NCI-H128 (cell line): ENCODE data around the gene FCGR2B.
"Not testable (repeated sequence)": the region's sequence is repeated elsewhere in the genome, so short reads cannot be mapped to it uniquely, and the experiment has no call there.

ENCODE experiments used
- DNase-seq: peaks from one replicate; lab custom pipeline; 2025; ENCODE audit not compliant: unreplicated experiment; lab: John Stamatoyannopoulos, UW

The FCGR2B gene

DNA sequence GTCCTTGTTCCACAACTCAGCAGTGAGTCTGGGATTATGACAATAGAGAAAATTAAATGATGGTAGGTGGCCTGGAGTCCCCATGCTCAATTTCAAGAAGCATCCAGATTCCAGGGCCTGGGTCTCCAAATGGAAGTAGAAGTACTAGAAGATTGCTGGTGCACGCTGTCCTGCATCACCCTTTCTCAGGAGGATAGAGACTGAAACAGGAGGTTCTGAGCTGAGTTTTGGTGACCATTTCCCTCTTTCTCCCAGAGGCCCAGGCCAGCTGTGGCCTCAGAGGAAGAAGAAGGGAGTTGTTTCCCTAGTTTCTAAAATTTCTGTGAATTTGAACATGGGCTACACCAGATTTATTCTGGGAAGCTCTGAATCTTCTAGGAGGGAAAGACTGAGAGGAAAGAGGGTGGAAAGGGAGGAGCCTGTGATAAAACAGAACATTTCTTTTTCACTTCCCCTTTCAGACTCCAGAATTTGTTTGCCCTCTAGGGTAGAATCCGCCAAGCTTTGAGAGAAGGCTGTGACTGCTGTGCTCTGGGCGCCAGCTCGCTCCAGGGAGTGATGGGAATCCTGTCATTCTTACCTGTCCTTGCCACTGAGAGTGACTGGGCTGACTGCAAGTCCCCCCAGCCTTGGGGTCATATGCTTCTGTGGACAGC lies at the start of gene FCGR2B:
Gene FCGR2B, plus strand, starts transcription at position 460 of the 656 bp plus-strand sequence. Its CDS starts 99 bp downstream, at position 559.
- not testable (repeated sequence) for DNase-seq

DNA sequence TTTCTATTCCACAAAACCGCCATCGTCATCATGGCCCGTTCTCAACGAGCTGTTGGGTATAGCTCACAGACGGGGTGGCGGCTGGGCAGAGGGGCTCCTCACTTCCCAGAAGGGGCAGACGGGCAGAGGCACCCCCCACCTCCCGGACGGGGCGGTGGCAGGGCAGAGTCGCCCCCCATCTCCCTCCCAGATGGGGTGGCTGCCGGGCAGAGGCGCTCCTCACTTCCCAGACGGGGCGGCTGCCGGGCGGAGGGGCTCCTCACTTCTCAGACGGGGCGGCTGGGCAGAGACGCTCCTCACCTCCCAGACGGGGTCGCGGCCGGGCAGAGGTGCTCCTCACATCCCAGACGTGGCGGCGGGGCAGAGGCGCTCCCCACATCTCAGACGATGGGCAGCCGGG lies 46.5 kb upstream of the FCGR2B start:
- not testable (repeated sequence) for DNase-seq

DNA sequence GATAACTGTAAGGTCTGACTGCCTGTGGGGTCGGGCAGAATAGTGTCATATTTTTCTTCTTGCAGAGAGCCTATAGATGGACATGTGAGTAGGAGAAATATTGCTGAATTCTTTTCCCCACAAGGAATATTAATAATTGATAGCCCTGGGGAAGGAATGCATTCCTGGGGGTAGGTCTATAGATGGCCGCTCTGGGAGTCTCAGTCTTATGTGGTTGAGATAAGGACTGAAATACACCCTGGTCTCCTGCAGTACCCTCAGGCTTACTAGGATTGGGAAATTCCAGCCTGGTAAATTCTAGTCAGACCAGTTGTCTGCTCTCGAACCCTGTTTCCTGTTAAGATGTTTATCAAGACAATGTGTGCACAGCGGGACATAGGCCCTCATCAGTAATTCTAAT lies 44.4 kb upstream of the FCGR2B start:
- DNase-seq: not testable (repeated sequence)

DNA sequence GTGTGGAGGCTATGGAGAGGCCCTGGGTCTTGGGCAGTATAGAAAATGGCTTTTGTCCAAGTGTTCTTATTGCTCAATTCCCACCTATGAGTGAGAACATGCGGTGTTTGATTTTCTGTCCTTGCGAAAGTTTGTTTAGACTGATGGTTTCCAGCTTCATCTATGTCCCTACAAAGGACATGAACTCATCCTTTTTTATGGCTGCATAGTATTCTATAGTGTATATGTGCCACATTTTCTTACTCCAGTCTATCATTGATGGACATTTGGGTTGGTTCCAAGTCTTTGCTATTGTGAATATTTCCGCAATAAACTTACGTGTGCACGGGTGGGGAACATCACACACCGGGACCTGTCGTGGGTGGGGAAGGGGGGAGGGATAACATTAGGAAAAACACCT lies 42.5 kb upstream of the FCGR2B start:
- not testable (repeated sequence) for DNase-seq

DNA sequence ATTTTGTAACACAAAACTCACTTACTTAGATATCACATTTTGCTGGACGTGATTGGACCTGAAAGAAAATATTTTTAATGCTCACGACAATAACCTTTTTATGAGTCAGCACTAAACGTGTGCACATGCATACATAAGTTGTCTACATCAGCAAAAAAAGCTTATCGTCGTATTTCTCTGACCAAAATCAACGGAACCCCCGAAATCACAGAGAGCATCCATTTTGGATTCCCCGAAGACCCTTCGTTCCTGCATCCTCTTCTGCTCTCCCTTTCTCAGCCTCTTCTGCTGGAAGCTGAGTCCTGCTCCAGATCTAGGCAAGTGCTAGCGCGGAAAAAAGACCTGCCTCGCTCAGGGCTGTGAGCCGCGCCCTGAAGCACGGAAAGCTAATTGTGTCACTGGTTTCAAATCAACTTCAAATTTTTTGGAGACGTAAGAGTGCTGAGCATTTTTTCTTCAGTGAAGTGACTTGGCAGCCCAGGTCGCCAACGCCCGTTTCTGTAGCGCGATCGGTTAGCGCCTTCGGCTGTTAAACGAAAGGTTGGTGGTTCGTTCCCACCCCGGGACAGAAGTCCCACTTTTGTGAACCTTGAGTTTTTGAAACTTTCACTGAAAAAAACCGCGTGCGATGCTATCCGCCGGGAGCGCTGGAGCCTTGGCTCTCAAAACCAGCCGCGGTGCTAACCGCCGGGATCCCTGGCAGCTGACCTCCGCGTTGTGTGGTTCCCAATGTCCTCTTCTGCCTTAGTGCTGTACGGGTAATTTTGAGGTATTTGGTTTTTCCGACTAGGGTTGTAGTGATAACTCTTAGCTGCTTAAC lies 41.6 kb upstream of the FCGR2B start:
- not testable (repeated sequence) for DNase-seq

DNA sequence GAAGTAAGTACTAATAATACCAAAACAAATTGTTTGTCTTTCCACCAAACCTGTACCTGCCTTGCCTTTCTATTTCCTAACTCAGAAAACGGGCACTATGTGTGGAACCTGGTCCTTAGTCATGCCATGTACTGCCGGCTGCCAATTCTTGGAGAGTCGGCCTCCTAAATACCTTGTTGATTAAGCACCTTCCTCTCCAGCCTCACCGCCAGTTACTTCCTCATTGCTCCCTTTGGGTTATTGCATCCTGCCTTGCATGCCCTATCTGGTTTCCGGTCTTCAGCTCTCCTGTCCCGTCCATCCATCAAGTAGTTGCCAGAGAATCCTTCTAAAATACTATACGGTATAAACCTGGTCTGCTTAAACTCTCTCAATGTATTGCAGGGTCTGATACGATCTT lies 40.9 kb upstream of the FCGR2B start:
- DNase-seq: not testable (repeated sequence)

DNA sequence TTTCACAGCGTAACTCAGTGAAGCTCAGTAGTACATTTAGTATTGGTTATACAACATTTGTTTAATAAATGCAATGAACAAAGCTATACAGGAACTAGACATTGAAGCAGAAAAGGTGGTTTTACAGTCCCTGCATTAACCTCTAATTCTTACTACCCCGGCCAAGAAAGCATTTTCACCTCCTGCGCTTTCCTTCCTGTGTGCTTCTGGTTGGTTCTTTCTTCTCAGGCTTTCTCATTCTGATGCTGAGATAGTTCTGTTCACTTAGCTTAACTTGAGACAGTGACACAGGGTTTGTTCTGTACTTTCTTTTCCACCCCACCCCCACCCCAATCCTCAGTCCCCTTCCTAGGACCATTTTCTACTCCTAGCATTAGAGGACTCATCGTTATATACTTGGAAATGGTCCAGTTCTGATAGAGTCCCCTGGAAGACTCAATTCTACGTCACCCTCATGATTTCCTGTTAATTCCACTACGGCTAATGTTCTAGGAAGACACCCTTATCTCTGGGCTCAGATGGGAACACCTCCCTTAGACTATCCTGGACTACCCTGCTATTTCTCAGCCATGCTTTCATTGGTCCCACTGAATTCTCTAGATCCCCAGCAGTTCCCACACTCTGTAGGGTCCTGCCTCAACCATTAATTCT lies 39.4 kb upstream of the FCGR2B start:
- not testable (repeated sequence) for DNase-seq

DNA sequence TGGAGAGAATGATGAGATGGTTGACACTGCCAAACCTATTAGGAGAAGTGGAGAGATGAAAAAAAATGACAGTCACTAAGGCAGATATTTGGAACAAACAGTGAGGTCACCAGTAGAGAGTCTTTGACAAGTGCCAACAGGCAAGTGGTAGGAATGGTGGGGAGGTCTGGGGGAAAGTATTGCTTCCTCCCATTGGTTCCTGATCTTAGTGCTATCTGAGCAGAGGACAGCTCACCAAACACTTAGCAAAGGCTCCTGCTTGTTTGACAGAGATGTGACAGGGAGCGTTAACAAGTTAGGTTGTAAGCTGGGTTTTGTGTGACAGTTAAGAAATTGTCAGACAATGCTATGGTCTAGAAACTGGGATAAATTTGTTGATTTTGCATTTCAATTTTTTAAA lies 38.3 kb upstream of the FCGR2B start:
- DNase-seq: not testable (repeated sequence)

DNA sequence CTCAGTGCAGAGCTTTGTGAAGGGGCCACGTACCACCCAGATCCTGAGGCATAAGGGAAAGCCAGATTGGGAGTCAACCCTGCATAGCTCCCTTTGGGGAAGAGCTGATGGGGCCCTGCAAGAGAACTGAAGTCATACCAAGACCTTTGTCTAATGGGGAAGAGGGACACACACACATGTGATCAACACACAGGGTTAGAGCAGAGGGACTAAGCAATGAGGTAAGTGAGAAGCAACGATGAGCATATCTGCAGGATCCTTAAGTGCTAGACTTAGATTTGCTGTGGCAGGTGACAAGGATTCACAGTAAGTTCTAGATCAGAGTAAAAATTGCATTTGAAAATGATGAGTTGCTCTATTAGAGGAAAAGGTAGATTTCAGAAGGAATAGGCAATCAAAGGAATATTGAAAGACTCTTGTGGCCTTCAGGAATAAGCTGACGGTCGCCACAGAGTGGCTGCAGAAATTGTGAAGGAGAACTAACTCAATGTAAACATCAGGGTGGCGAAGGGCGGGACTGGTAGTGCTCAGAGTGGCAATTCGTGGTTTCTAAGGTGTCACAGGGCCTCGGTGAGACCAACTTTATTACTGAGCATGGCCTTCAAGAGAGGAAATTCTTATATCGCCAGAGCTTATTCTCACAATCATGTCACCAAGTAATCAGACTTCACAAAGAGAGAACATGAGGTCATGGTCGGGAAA lies 36.3 kb upstream of the FCGR2B start:
- DNase-seq: not testable (repeated sequence)

DNA sequence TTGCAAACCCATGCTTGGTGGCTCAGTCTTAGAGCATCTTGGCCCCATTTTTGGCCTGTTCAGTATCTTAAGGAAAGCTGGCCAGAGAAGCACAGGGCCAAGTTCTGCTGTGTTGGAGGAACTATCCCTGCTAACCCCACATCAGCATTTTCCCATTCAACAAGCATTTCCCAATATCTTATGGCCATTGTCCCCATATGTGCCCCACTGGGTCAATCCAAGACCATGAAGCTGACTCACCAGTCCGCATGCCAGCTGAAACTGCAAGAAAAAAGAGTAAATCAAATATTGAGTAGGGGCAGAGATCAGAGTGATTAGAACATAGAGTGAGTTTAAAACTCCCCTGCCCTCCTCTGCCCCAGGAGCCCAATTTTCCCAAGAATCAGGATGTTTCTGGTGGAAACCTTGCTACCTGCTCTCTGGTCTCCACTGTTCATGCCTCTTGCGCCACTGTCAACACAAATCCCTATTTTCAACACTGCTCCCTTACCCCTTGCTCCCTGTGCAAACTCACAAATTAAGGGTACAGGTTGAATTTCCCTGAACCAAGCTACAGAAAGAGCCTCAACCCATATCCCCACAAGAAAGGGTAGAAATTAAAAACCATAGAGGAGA lies 32.7 kb upstream of the FCGR2B start:
- not testable (repeated sequence) for DNase-seq

DNA sequence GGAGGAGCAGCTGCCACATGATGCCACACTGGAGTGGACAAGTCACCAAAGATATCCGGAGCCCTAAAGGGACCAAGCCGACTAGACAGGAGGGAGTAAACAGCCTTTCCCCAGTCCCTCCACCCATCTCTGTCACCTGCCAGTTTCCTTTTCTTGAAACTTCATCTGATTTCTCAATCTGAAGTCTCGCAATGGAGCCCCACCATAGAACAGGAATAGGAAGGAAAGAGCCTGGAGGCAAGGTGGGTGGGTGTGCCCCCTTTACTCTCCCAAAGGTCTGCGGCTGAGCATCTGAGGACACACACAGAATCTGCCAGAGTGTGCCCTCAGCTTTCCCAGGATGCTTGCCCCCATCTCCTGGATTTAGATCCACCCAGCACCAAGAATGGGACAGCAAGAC lies 31.9 kb upstream of the FCGR2B start, which contains the start of gene FCGR3B:
Gene FCGR3B, minus strand, starts transcription at position 101 of the 400 bp plus-strand sequence. Its CDS starts 82 bp downstream, at position 19.
- DNase-seq: no peak

DNA sequence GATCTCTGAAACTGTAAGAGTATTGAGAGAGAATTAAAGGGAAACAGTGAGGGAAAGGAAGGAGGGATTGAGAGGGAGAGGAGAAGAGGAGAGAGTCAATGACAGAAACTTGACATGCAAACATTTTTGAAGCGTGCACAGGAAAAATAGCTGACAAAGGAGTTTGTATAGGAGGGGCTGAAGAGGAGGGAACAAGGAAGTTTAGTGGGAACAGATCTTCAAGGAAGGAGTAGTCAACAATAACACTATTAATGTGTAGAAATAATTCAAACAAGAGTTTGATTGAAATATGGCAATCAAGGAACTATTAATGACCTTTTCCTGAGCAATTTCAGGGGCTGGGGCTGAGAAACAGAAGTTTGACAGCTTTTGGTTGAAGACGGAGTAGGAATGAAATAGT lies 27.9 kb upstream of the FCGR2B start:
- not testable (repeated sequence) for DNase-seq

DNA sequence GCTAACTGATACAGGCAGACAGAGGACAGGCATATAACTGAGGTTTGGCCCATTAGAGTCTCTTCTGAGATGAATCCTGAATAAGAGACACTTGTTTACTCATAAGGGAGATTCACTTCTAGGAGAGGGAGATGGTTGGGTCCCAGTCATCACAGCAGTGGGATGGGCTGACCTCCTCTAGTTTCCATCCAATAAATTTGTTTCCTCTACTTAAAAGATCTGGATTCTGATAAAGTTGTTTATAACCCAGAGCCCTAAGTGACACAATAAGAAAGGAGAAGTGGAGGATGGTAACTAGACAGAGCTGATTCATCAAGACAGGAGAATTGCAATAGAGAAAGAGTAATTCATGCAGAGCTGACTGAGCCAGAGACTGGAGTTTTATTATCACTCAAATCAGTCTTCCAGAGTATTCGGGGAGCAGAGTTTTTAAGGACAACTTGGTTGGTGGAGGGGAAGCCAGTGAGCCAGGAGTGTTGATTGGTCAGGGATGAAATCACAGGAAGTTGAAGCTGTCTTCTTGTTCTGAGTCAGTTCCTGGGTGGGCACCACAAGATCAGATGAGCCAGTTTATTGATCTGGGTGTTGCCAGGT lies 26.7 kb upstream of the FCGR2B start:
- DNase-seq: not testable (repeated sequence)

DNA sequence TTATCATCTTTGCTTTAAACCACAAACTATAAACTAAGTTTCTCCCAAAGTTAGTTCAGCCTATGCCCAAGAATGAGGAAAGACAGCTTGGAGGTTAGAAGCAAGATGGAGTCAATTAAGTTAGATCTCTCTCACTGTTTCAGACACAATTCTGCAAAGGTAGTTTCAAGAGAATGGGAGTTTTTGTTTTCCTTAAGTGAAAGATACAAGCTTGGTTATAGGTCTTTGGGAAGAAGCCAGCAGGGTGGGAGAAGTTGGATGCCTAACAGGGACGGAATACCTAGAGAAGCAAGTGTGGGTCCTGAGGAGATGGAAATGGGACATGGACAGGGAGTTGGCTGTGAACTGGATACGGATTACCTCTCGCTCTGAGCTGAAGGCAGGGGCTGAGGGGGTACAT lies 26.0 kb upstream of the FCGR2B start:
- DNase-seq: not testable (repeated sequence)

DNA sequence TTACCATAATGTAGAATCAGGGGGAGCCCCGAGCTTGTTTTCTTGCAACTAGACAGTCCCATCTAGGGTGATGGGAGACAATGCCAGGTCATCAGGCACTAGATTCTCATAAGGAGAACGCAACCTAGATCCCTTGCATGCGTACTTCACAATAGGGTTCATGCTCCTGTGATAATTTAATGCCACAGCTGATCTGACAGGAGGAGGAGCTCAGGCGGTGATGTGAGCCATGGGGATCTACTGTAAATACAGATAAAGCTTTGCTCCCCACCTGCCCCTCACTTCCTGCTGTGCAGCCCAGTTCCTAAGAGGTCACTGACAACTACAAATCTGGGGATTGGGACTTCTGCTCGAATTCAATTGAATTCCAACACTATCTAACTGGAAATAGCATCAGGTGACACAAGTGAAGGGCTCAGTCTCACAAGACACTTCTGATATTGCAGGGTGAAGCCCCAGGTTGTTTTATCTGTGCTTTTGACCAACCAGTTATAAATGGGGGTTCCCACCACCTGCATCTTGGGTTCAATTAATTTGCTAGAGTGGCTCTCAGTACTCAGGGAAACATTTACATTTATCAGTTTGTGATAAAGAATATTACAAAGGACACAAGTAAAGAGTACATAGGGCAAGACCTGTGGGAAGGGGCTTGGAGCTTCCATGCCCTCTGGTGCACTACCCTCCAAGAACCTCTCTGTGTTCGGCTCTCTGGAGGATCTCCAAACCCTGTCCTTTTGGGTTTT lies 24.5 kb upstream of the FCGR2B start:
- DNase-seq: not testable (repeated sequence)

DNA sequence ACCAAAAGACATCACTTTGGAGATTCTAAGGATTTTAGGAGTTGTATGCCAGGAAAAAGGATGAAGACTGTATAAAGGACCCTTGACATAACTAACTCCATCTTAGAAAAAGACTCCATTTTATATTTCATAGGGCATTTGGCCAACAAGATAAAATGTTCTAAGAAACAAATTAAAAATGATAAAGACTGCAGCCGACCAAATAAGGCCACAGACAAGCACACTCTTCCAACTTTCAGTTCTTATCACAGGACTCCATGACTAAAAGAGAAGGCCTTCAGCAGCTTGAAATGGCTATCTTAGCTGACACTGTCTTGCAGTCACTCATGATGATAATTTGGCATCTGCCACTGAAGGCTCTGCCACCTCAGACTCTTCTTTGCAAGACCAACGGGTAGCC lies 23.7 kb upstream of the FCGR2B start:
- not testable (repeated sequence) for DNase-seq

DNA sequence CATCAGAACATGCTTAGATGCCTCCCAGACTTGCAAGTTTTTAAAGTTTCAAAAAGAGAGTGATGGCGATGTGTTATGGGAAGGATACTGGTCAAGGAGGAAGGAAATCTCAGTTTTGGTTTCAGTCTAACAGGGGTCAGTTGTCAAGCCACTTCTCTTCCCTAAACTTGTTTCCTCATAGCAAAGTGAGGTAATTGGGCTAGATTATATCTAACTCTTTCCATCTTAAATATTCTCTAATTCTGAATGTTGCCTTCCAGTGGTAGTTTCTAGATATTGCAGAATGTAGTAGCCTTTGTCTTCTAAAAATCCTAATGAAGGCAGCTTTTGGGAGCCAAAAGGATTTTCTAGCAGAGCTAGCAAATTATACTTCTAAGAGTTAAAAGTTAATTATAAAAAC lies 20.2 kb upstream of the FCGR2B start:
- DNase-seq: not testable (repeated sequence)

DNA sequence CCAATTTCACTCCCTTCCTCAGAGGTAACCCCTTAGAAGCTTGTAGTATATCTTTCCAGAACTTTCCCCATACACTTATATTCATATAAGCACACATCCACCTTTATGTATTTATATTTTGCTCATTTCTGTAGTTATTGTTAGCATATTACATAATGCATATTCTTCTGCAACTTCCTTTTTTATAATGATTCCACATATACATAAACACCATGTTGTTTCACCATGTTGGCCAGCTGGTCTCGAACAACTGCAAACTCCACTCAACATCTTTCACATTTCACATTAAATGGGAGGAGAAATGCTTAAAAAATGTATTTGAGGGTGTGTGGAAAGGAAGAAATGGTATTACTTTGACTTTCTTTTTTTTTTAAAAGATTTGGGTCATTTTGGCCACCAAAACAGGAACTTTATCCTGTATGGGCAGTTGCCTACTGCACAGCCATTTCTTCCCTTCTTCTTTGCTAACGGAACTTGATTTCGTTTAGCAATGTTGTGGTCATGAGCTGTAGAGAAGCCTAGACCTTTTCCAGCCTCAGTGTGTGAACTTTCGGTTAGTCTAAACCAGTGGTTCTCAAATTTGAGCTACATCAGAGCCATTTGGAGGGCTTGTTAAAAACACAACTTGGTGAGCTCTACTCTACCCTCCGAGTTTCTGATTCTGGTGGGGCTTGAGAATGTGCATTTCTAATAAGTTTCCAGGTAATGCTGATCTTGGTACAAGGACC lies 19.3 kb upstream of the FCGR2B start:
- DNase-seq: not testable (repeated sequence)

DNA sequence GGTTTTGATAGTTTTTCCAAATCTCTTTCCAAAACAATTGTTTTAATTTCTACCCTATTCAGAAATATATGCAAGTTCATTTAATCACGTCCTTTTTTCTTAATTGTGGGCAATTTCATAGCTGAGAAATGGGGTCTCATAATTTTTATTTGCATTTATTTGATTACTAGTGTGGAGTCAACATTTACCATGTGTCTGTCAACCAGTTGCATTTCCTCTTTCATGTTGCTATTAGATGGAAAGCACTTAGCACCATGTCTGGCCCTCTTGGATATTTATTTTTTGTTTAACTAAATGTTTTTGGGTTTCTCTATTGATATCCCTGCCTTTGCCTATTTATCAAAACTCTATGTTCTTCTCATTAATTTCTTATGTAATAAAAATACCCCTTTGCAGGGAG lies 18.1 kb upstream of the FCGR2B start:
- DNase-seq: not testable (repeated sequence)
